Testis (tissue), 3 donors: ENCODE measurements around the gene CFAP299. TPM values are rescaled to one million over a fixed set of nuclear protein-coding genes. Genes with fewer than 3 reads are reported as not detected.

Experiments used
- DNase-seq: peaks from one replicate; pipeline ENCODE4 v3.0.0-alpha.2; 2019
- H3K27ac ChIP-seq, 2 donors: fragments of 200-600 bp; sonication (generic); one replicate each; pipeline ENCODE4 v1.5.1; 2019
- H3K27me3 ChIP-seq: fragments of 200-600 bp; sonication (generic); one replicate; pipeline ENCODE4 v1.5.1; 2019
- H3K36me3 ChIP-seq: fragments of 200-600 bp; sonication (generic); one replicate; pipeline ENCODE4 v1.5.1; 2017; ENCODE audit warnings: low read depth; ENCODE audit errors: missing control alignments
- H3K4me1 ChIP-seq: fragments of 200-600 bp; sonication (generic); one replicate; pipeline ENCODE4 v1.5.1; 2019
- H3K4me3 ChIP-seq, 2 donors: fragments of 200-600 bp; sonication (generic); one replicate each; pipeline ENCODE4 v1.5.1; 2017 to 2019
- H3K9me3 ChIP-seq: fragments of 200-600 bp; sonication (generic); one replicate; pipeline ENCODE4 v1.5.1; 2017
- CTCF ChIP-seq, 3 experiments: fragments of 450-650 bp in 2 of 3; fragments of 200-600 bp in 1 of 3; sonication (generic) in 1 of 3; IDR thresholded peaks; one replicate each; pipeline ENCODE4 v1.5.1; 2016 to 2019; ENCODE audit warnings: antibody characterized with exemption in 3 of 3, mild to moderate bottlenecking in 2 of 3, moderate library complexity in 1 of 3
- POLR2A ChIP-seq: fragments of 450-650 bp; IDR thresholded peaks from one replicate; pipeline ENCODE4 v1.6.1; 2017; ENCODE audit warnings: antibody characterized with exemption, mild to moderate bottlenecking, moderate library complexity
- WGBS, 2 donors: methylation state at CpG; one replicate each; pipeline ENCODE4 v1.1.5; 2018; 5-methylcytosine and 5-hydroxymethylcytosine counted together
- intact Hi-C: fragments of 100-400 bp; cut with DNase I; formaldehyde crosslinking; loops from one replicate; pipeline ENCODE4 v1.15.1; 2023; ENCODE audit warnings: low total_unique reads
- polyA plus RNA-seq: library from polyadenylated mRNA; stranded (reverse); fragments of 350-450 nt; fragmentation: Illumina TruSeq; extraction: RNeasy Lipid Tissue Mini Kit (QIAGEN cat#74804); gene quantifications from one replicate; pipeline ENCODE4 v1.2.3, GENCODE V29; 2014; ENCODE audit warnings: low read depth, low replicate concordance; ENCODE audit not compliant: insufficient read depth
- total RNA-seq, 2 donors: library from RNA; depleted of rRNA; stranded (reverse); fragments of >200 nt; gene quantifications; one replicate each; pipeline ENCODE4 v1.2.3, GENCODE V29; 2016

The CFAP299 gene
- total and polyA plus RNA-seq, 3 donors from 2014 or later, result 18.1 to 51.9 (median 21.4) TPM

- Histone ChIP-seq H3K4me1 (no peaks in the 10 kb centered on the region), H3K9me3 (no peaks in the 10 kb centered on the region), H3K36me3 (no peaks in the 10 kb centered on the region), H3K27ac (no peak overlapping the region), H3K4me3 (no peak overlapping the region), H3K27me3 (no peaks in the 10 kb centered on the region)
- WGBS, 2 donors, result 83 to 86% methylated on average over 3 of the region's 3 CpGs
- TF ChIP-seq CTCF (IDR thresholded peaks at IDR 0.05), result no peak
- TF ChIP-seq POLR2A, result no peak
- intact Hi-C loops, result no loop called here
- no peak for DNase-seq
Measured at GRCh38 chr4:80382090-80382832, 46.7 kb downstream of the CFAP299 start.

- TF ChIP-seq CTCF (IDR thresholded peaks at IDR 0.05) (no peak), POLR2A (no peak)
- 69 to 87% methylated on average over 11 to 25 of the region's 25 CpGs for WGBS, 2 donors
- Histone ChIP-seq H3K9me3 (no peaks in the 10 kb centered on the region), H3K4me1 (no peaks in the 10 kb centered on the region), H3K27me3 (no peaks in the 10 kb centered on the region), H3K27ac (no peak overlapping the region), H3K36me3 (no peaks in the 10 kb centered on the region), H3K4me3 (peak overlapping the region in 1 of 2 donors; percentile 24)
- DNase-seq, result no peak
- intact Hi-C loops, result no loop called here
Measured at GRCh38 chr4:80385397-80386280, 50.1 kb downstream of the CFAP299 start.

- intact Hi-C loops, result no loop called here
- 70 to 83% methylated on average over 25 to 38 of the region's 42 CpGs for WGBS, 2 donors
- H3K36me3 ChIP-seq, result no peaks in the 10 kb centered on the region
- no peaks in the 10 kb centered on the region for H3K4me1 ChIP-seq
- peak overlapping the region in 1 of 2 donors; percentile 24 for H3K4me3 ChIP-seq
- TF ChIP-seq POLR2A (no peak), CTCF (IDR thresholded peaks at IDR 0.05) (no peak)
- H3K27me3 ChIP-seq, result no peaks in the 10 kb centered on the region
- no peak overlapping the region for H3K27ac ChIP-seq
- no peaks in the 10 kb centered on the region for H3K9me3 ChIP-seq
- no peak for DNase-seq
Measured at GRCh38 chr4:80386281-80386886, 50.9 kb downstream of the CFAP299 start.

DNA sequence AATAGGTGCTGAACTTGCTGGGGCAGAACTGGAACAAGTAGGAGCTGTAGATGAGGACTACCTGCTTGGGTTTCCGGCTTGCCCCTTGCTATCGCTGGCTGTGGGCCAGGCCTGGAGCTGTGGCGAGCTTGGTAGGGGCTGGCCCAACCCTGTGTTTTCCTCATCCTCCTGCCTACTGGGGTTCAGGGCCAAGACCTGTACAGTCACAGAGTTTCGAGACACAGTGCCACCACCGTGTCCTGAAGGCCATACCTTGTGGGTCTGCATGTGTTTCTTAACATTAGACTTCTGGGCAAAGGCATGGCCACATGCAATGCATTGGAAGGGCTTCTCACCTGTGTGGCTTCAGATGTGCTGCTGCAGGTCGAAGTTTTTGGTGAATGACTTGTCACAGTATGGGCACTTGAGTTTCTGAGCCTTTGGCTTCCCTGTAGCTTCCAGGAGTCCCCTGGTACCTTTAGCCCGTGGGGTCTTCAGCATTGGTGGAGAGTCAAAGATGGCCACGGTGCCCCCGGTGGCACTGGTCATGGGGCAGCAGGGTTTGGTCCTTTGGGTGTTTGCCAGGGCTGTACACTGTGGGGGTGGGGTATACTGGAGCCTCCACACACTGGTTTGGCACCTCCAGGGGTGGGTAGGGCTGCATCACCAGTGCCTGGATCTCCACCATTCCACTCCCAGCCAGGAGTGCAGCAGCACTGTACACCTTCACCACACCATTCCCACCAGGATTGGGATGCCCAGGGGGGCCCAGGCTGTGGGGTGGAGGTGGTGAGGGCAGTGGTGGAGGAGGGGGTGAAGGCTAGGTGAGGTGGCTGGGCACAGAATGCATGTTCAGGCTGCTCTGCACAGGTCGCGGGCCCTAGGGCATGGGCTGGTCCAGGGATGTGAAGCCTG is 52.1 kb downstream of the CFAP299 start:
- no peak for DNase-seq
- no peaks in the 10 kb centered on the region for H3K9me3 ChIP-seq
- H3K36me3 ChIP-seq, result no peaks in the 10 kb centered on the region
- WGBS, 2 donors, result 80 to 93% methylated on average over 9 to 11 of the region's 11 CpGs
- H3K4me1 ChIP-seq, result no peaks in the 10 kb centered on the region
- intact Hi-C loops, result no loop called here
- H3K4me3 ChIP-seq, result no peak overlapping the region
- H3K27ac ChIP-seq, result no peak overlapping the region
- no peaks in the 10 kb centered on the region for H3K27me3 ChIP-seq
- TF ChIP-seq POLR2A, result no peak
- TF ChIP-seq CTCF (IDR thresholded peaks at IDR 0.05), result no peak
